Left lobe of liver (tissue), 2 donors: ENCODE results near the gene RPRD2. TPM values are rescaled to one million over a fixed set of nuclear protein-coding genes. Genes with fewer than 3 reads are reported as not detected.

ENCODE experiments used
- ATAC-seq: fragments of 200-7000 bp; cut with Tn5 transposase; one replicate; pipeline ENCODE4 v1.9.1; 2020; ENCODE audit warnings: mild to moderate bottlenecking, moderate library complexity
- DNase-seq: peaks from one replicate; pipeline ENCODE4 v3.0.0-alpha.2; 2020; ENCODE audit warnings: low spot score
- total RNA-seq: library from RNA; stranded (reverse); gene quantifications from one replicate; pipeline ENCODE4 v1.2.1, GENCODE V29; 2021
- donor health status: DM: no; HTN: no; CAD: no; lungs with moderate emphysema.
- donor health status: DM: no; HTN: yes; CAD: no.

The RPRD2 gene
- total RNA-seq, 1 donor from 2014 or later = 12.8 TPM

GRCh38 chr1:150464422-150464826, 100.5 kb downstream of the RPRD2 start:
- peak; percentile 64 for DNase-seq
- ATAC-seq = peak; percentile 81

GRCh38 chr1:150466964-150467363, 103.0 kb downstream of the RPRD2 start:
- ATAC-seq = peak; percentile 70
- no peak for DNase-seq

GRCh38 chr1:150469291-150469690, 105.3 kb downstream of the RPRD2 start:
- ATAC-seq (no peak), DNase-seq (peak; percentile 43)

- ATAC-seq = no peak
- DNase-seq = peak; percentile 46
Measured at GRCh38 chr1:150472601-150473200, 108.8 kb downstream of the RPRD2 start.

GRCh38 chr1:150473659-150474058, 109.7 kb downstream of the RPRD2 start:
- peak; percentile 89 for ATAC-seq
- peak; percentile 83 for DNase-seq

- DNase-seq = no peak
- ATAC-seq = no peak
Measured at GRCh38 chr1:150474869-150475268, 110.9 kb downstream of the RPRD2 start.

- no peak for ATAC-seq
- DNase-seq = no peak
Measured at GRCh38 chr1:150476754-150477153, 112.8 kb downstream of the RPRD2 start.

- ATAC-seq = no peak
- no peak for DNase-seq
Measured at GRCh38 chr1:150477320-150477719, 113.4 kb downstream of the RPRD2 start.

GRCh38 chr1:150477733-150478132, 113.8 kb downstream of the RPRD2 start:
- no peak for DNase-seq

GRCh38 chr1:150479370-150479769, 115.4 kb downstream of the RPRD2 start:
- peak; percentile 60 for ATAC-seq
- no peak for DNase-seq

More at GRCh38 chr1:150477733-150478132, 113.8 kb downstream of the RPRD2 start:
- ATAC-seq = no peak

- DNase-seq (peak; percentile 64), ATAC-seq (peak; percentile 91)
Measured at GRCh38 chr1:150479927-150480352, 116.0 kb downstream of the RPRD2 start.

GRCh38 chr1:150484431-150484830, 120.5 kb downstream of the RPRD2 start:
- DNase-seq = no peak
- no peak for ATAC-seq

- ATAC-seq = no peak
Measured at GRCh38 chr1:150484861-150485260, 120.9 kb downstream of the RPRD2 start.

GRCh38 chr1:150486966-150487762, 123.2 kb downstream of the RPRD2 start, which contains the start of gene TARS2:
TARS2 (plus strand) TSS chr1:150487419; CDS start chr1:150487451, 32 bp downstream.
- DNase-seq = peak; percentile 96
- peak; percentile 100 for ATAC-seq

More at GRCh38 chr1:150484861-150485260, 120.9 kb downstream of the RPRD2 start:
- DNase-seq = no peak

GRCh38 chr1:150487763-150488115, 123.8 kb downstream of the RPRD2 start:
- no peak for ATAC-seq

GRCh38 chr1:150493175-150493574, 129.2 kb downstream of the RPRD2 start:
- no peak for ATAC-seq

More at GRCh38 chr1:150487763-150488115, 123.8 kb downstream of the RPRD2 start:
- no peak for DNase-seq

GRCh38 chr1:150498342-150498741, 134.4 kb downstream of the RPRD2 start:
- DNase-seq (no peak), ATAC-seq (no peak)

More at GRCh38 chr1:150493175-150493574, 129.2 kb downstream of the RPRD2 start:
- DNase-seq = no peak

GRCh38 chr1:150505431-150505830, 141.5 kb downstream of the RPRD2 start:
- ATAC-seq = no peak
- no peak for DNase-seq

GRCh38 chr1:150507912-150508864, 144.2 kb downstream of the RPRD2 start, which contains the start of gene ECM1:
ECM1 (plus strand) TSS chr1:150508109; CDS start chr1:150508210, 101 bp downstream.
- DNase-seq = no peak
- ATAC-seq = peak; percentile 53

- DNase-seq (no peak), ATAC-seq (no peak)
Measured at GRCh38 chr1:150508982-150509381, 145.0 kb downstream of the RPRD2 start.

- ATAC-seq (no peak), DNase-seq (no peak)
Measured at GRCh38 chr1:150511551-150511950, 147.6 kb downstream of the RPRD2 start.
